ENCODE measurements around the gene RELN. TPM values are rescaled to one million over a fixed set of nuclear protein-coding genes. Genes with fewer than 3 reads are reported as not detected.

The RELN gene
- total RNA-seq, 2 donors from 2014 or later, result 1.1 to 1.4 TPM

- H3K27ac ChIP-seq, result no peak overlapping the region
- intact Hi-C loops (cut with DNase I), result no loop called here
- no peaks in the 10 kb centered on the region for H3K36me3 ChIP-seq
- no peaks in the 10 kb centered on the region for H3K4me1 ChIP-seq
- H3K9ac ChIP-seq (ENCODE audit: low read depth in 2 of 2, low read length in 2 of 2), result no peak overlapping the region
- no peaks in the 10 kb centered on the region for H3K9me3 ChIP-seq
- no peaks in the 10 kb centered on the region for H3K27me3 ChIP-seq
- no peak overlapping the region for H3K4me3 ChIP-seq
- no peak for TF ChIP-seq CTCF (IDR thresholded peaks at IDR 0.05)
- no peak for DNase-seq
Measured at GRCh38 chr7:103605640-103606039, 383.8 kb downstream of the RELN start.

DNA sequence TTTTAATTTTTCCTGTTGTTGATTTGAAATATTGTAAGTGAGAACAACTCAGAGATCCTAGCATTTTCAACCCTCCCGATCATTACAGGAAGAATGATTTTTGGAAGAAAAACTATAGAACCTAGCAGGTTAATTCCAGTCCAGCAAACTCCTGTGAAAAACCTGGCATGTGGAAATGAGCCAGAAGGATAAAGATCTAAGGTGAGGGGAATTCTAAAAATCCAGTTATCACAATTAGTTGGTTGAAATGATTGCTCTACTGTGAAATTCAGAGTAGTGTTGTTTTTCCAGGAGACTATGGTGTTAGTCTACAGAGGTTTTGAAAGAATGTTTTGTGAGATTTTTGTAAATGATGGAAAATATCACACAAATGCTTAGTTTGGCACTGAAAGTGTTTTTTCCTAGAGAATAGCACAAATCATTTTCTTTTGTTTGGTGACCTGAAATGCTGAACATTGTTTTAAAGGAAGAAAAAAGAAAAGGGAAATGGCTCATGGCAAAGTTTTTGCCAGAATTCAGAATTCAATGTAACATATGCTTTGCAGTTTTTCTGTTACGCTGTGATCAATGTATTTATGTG, 391.0 kb downstream of the RELN start:
- intact Hi-C loops (cut with DNase I), result no loop called here
- Histone ChIP-seq H3K27me3 (no peaks in the 10 kb centered on the region), H3K4me1 (no peaks in the 10 kb centered on the region), H3K9me3 (no peaks in the 10 kb centered on the region), H3K9ac (ENCODE audit: low read depth in 2 of 2, low read length in 2 of 2) (no peak overlapping the region), H3K36me3 (no peaks in the 10 kb centered on the region), H3K27ac (no peak overlapping the region), H3K4me3 (no peak overlapping the region)
- no peak for DNase-seq
- no peak for TF ChIP-seq CTCF (IDR thresholded peaks at IDR 0.05)

- DNase-seq, result no peak
- no peak for TF ChIP-seq CTCF (IDR thresholded peaks at IDR 0.05)
- Histone ChIP-seq H3K4me3 (no peak overlapping the region), H3K9me3 (no peaks in the 10 kb centered on the region), H3K4me1 (no peaks in the 10 kb centered on the region), H3K36me3 (no peaks in the 10 kb centered on the region), H3K27me3 (no peaks in the 10 kb centered on the region), H3K9ac (ENCODE audit: low read depth in 2 of 2, low read length in 2 of 2) (no peak overlapping the region), H3K27ac (no peak overlapping the region)
- intact Hi-C loops (cut with DNase I), result no loop called here
Measured at GRCh38 chr7:103597606-103598005, 391.9 kb downstream of the RELN start.

DNA sequence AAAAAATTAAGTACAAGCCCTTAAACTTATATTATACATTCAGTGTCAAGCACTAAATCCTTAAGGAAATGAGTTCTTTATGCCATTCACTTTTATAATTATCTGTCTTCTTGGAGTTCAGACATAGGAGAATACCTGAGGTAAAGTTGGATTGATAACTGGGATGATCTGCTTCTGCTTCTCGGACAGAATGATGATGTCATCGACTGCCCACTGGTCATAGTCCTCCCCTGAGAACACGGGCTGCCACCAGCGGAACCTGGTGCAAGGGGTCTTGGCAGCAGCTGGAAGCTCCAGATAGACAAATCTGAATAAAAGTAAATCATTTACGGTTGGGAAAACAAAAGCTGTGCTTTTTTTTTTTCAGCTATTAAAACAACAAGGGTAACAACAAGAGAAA, 395.3 kb downstream of the RELN start:
- no peak for TF ChIP-seq CTCF (IDR thresholded peaks at IDR 0.05)
- Histone ChIP-seq H3K9ac (ENCODE audit: low read depth in 2 of 2, low read length in 2 of 2) (no peak overlapping the region), H3K4me1 (no peaks in the 10 kb centered on the region), H3K27ac (no peak overlapping the region), H3K4me3 (no peak overlapping the region), H3K36me3 (no peaks in the 10 kb centered on the region), H3K9me3 (no peaks in the 10 kb centered on the region), H3K27me3 (no peaks in the 10 kb centered on the region)
- intact Hi-C loops (cut with DNase I), result no loop called here
- no peak for DNase-seq

DNA sequence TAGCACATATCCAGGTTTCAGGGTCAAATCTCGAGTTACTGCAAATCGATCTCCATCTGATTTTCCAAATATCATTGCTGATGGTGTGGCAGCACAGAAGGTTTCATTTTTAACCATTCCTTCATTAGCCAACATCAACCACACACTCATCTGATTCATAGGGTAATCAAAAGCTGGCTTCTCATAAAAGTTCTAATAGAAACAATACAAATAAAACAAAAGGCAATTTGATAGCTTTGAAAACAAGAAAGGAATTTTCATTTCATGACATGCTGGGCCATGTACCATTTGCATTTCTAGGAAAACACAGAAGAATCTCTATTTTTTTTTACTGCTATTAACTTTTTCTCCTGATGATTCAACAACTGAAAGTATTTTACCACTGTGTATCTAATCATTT, 395.8 kb downstream of the RELN start:
- H3K27ac ChIP-seq, result no peak overlapping the region
- intact Hi-C loops (cut with DNase I), result no loop called here
- no peaks in the 10 kb centered on the region for H3K9me3 ChIP-seq
- no peaks in the 10 kb centered on the region for H3K4me1 ChIP-seq
- no peak overlapping the region for H3K9ac ChIP-seq (ENCODE audit: low read depth in 2 of 2, low read length in 2 of 2)
- no peak overlapping the region for H3K4me3 ChIP-seq
- DNase-seq, result no peak
- H3K36me3 ChIP-seq, result no peaks in the 10 kb centered on the region
- no peak for TF ChIP-seq CTCF (IDR thresholded peaks at IDR 0.05)
- H3K27me3 ChIP-seq, result no peaks in the 10 kb centered on the region
